ENCODE results near the gene GANAB. TPM values are rescaled to one million over a fixed set of nuclear protein-coding genes. Genes with fewer than 3 reads are reported as not detected.

GANAB gene
- total RNA-seq, 1 donor from 2014 or later = 323 TPM

- H3K27ac ChIP-seq (ENCODE audit: low read depth, low read length) = no peak overlapping the region
- no peak overlapping the region for H3K4me2 ChIP-seq (ENCODE audit: low read length)
- H3K4me3 ChIP-seq (ENCODE audit: insufficient read depth, low read depth, low read length) = no peak overlapping the region
- FAIRE-seq = no peak
- H3K27ac Mint-ChIP-seq (ENCODE audit: unreplicated experiment) = no peak overlapping the region
- peaks cover 16% of the 10 kb centered on the region for H4K20me1 ChIP-seq (ENCODE audit: insufficient read depth, low read length)
- peak overlapping the region; percentile 95 for H3K9ac ChIP-seq (ENCODE audit: low read length)
- peaks cover 47% of the 10 kb centered on the region for H3K79me2 ChIP-seq (ENCODE audit: insufficient read depth, low read length)
- H3K36me3 Mint-ChIP-seq (ENCODE audit: low read depth, unreplicated experiment) = peaks cover 20% of the 10 kb centered on the region
- no peaks in the 10 kb centered on the region for H3K9me3 Mint-ChIP-seq (ENCODE audit: unreplicated experiment)
- peaks cover 7% of the 10 kb centered on the region for H3K36me3 ChIP-seq (ENCODE audit: insufficient read depth, low read length)
- no peak for TF ChIP-seq EZH2 (IDR thresholded peaks at IDR 0.05; ENCODE audit: insufficient read depth, low read length)
- TF ChIP-seq CTCF (IDR thresholded peaks at IDR 0.05; ENCODE audit: insufficient read depth, low read depth, low read length) = no peak
- DNase-seq (ENCODE audit: low read depth) = no peak
- no peaks in the 10 kb centered on the region for H3K27me3 ChIP-seq (ENCODE audit: insufficient read depth, low read length)
- no peaks in the 10 kb centered on the region for H3K9me3 ChIP-seq (ENCODE audit: insufficient read depth, low read depth, low read length)
- H3K4me1 ChIP-seq (ENCODE audit: insufficient read depth, low read length) = peaks cover 27% of the 10 kb centered on the region
- no peak overlapping the region for H3K4me3 Mint-ChIP-seq (ENCODE audit: unreplicated experiment)
- H3K27me3 Mint-ChIP-seq (ENCODE audit: low read depth, unreplicated experiment) = no peaks in the 10 kb centered on the region
- no peak overlapping the region for H2AFZ ChIP-seq (ENCODE audit: low read depth, low read length)
- peaks cover 13% of the 10 kb centered on the region for H3K4me1 Mint-ChIP-seq (ENCODE audit: low read depth, unreplicated experiment)
Measured at GRCh38 chr11:62577046-62577714, 69.2 kb downstream of the GANAB start.

- peaks cover 25% of the 10 kb centered on the region for H4K20me1 ChIP-seq (ENCODE audit: insufficient read depth, low read length)
- H3K4me3 ChIP-seq (ENCODE audit: insufficient read depth, low read depth, low read length) = no peak overlapping the region
- no peak for FAIRE-seq
- Mint-ChIP-seq H3K4me3 (ENCODE audit: unreplicated experiment) (peak overlapping the region; percentile 76), H3K27me3 (ENCODE audit: low read depth, unreplicated experiment) (no peaks in the 10 kb centered on the region), H3K9me3 (ENCODE audit: unreplicated experiment) (no peaks in the 10 kb centered on the region), H3K4me1 (ENCODE audit: low read depth, unreplicated experiment) (peaks cover 24% of the 10 kb centered on the region), H3K36me3 (ENCODE audit: low read depth, unreplicated experiment) (peaks cover 24% of the 10 kb centered on the region), H3K27ac (ENCODE audit: unreplicated experiment) (no peak overlapping the region)
- no peaks in the 10 kb centered on the region for H3K9me3 ChIP-seq (ENCODE audit: insufficient read depth, low read depth, low read length)
- H3K4me2 ChIP-seq (ENCODE audit: low read length) = peak overlapping the region; percentile 97
- H3K4me1 ChIP-seq (ENCODE audit: insufficient read depth, low read length) = peaks cover 36% of the 10 kb centered on the region
- peak overlapping the region; percentile 95 for H3K9ac ChIP-seq (ENCODE audit: low read length)
- TF ChIP-seq CTCF (IDR thresholded peaks at IDR 0.05; ENCODE audit: insufficient read depth, low read depth, low read length) (no peak), EZH2 (IDR thresholded peaks at IDR 0.05; ENCODE audit: insufficient read depth, low read length) (no peak)
- no peak overlapping the region for H3K27ac ChIP-seq (ENCODE audit: low read depth, low read length)
- peaks cover 12% of the 10 kb centered on the region for H3K36me3 ChIP-seq (ENCODE audit: insufficient read depth, low read length)
- no peak for DNase-seq (ENCODE audit: low read depth)
- H3K79me2 ChIP-seq (ENCODE audit: insufficient read depth, low read length) = peaks cover 60% of the 10 kb centered on the region
- no peak overlapping the region for H2AFZ ChIP-seq (ENCODE audit: low read depth, low read length)
- H3K27me3 ChIP-seq (ENCODE audit: insufficient read depth, low read length) = no peaks in the 10 kb centered on the region
Measured at GRCh38 chr11:62575837-62576236, 70.6 kb downstream of the GANAB start.

GRCh38 chr11:62575156-62575555 lies 71.3 kb downstream of the GANAB start:
- H3K27ac Mint-ChIP-seq (ENCODE audit: unreplicated experiment) = peak overlapping the region; percentile 98
- peaks cover 27% of the 10 kb centered on the region for H3K36me3 Mint-ChIP-seq (ENCODE audit: low read depth, unreplicated experiment)
- FAIRE-seq = no peak
- no peaks in the 10 kb centered on the region for H3K9me3 ChIP-seq (ENCODE audit: insufficient read depth, low read depth, low read length)
- H3K27me3 Mint-ChIP-seq (ENCODE audit: low read depth, unreplicated experiment) = no peaks in the 10 kb centered on the region
- H3K4me3 Mint-ChIP-seq (ENCODE audit: unreplicated experiment) = peak overlapping the region; percentile 100
- H3K9me3 Mint-ChIP-seq (ENCODE audit: unreplicated experiment) = no peaks in the 10 kb centered on the region
- H3K27ac ChIP-seq (ENCODE audit: low read depth, low read length) = peak overlapping the region; percentile 92
- H3K4me3 ChIP-seq (ENCODE audit: insufficient read depth, low read depth, low read length) = peak overlapping the region; percentile 78
- no peaks in the 10 kb centered on the region for H3K27me3 ChIP-seq (ENCODE audit: insufficient read depth, low read length)
- H4K20me1 ChIP-seq (ENCODE audit: insufficient read depth, low read length) = peaks cover 32% of the 10 kb centered on the region
- no peak for DNase-seq (ENCODE audit: low read depth)
- H3K4me1 Mint-ChIP-seq (ENCODE audit: low read depth, unreplicated experiment) = peaks cover 29% of the 10 kb centered on the region
- H3K79me2 ChIP-seq (ENCODE audit: insufficient read depth, low read length) = peaks cover 67% of the 10 kb centered on the region
- TF ChIP-seq EZH2 (IDR thresholded peaks at IDR 0.05; ENCODE audit: insufficient read depth, low read length) = no peak
- TF ChIP-seq CTCF (IDR thresholded peaks at IDR 0.05; ENCODE audit: insufficient read depth, low read depth, low read length) = no peak
- H3K9ac ChIP-seq (ENCODE audit: low read length) = peak overlapping the region; percentile 95
- H3K36me3 ChIP-seq (ENCODE audit: insufficient read depth, low read length) = peaks cover 15% of the 10 kb centered on the region
- H2AFZ ChIP-seq (ENCODE audit: low read depth, low read length) = peak overlapping the region; percentile 57
- peaks cover 36% of the 10 kb centered on the region for H3K4me1 ChIP-seq (ENCODE audit: insufficient read depth, low read length)
- H3K4me2 ChIP-seq (ENCODE audit: low read length) = peak overlapping the region; percentile 97
